ENCODE data around the gene KRT16. TPM values are rescaled to one million over a fixed set of nuclear protein-coding genes. Genes with fewer than 3 reads are reported as not detected.
A peak's percentile ranks its signal among the peaks of the same experiment; 100 is the strongest.
"Not testable (repeated sequence)": the region's sequence is repeated elsewhere in the genome, so short reads cannot be mapped to it uniquely, and the experiment has no call there.

Gene KRT16
- total RNA-seq (2013), result not detected
- polyA plus RNA-seq (not detected), polyA minus RNA-seq (not detected in 2 replicates), total RNA-seq (0 to 0.45 (median 0) reads per million in 11 experiments)

DNA sequence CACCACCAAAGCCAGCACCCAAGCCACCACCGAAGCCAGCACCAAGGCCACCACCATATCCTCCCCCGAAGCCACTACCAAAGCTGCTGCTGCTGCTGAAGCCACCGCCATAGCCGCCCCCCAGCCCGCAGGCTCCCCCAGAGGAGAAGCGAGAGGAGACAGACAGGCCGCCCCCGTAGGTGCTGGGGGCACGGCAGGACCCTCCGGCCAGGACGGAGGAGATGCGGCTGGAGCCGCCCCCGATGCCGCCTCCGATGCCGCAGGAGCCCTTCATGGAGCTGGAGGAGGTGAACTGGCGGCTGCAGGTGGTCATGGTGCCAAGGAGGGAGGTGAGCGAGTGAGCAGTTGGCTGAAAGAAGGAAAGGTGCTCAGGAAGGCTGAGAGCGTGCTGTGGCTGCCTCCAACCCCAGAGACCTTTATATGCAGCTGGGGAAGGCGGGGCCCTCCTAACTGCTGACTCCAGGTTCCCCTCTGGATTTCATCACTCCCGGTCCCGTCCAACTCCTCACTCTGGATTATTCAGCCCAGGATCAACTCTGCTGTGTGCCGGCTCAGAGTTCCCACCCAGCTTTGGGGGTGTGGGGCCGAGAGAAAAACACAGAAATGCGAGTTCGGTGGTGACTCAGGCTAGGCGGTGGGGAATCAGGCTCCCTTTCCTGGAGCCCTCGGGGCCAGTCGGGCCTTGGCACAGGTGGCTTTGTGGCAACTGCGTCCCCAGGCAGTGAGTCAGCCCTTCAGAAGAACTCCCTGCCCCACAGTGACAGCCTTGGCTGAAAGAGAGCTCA, at the start of gene KRT16:
TSS of gene KRT16 (minus strand) at position 392 of the 785 bp plus-strand sequence. CDS start at position 313, 79 bp downstream.
- H3K27me3 ChIP-seq (ENCODE audit: control insufficient read depth in 2 of 2, insufficient read depth in 2 of 2, low read length in 2 of 2); H3K4me3 ChIP-seq (replicated peaks in 1 of 3; ENCODE audit: low read depth in 2 of 3, low read length in 3 of 3); H3K9ac ChIP-seq (ENCODE audit: insufficient read depth, low read length, poor library complexity, severe bottlenecking); H3K79me2 ChIP-seq (ENCODE audit: insufficient read depth, low read length); H3K4me1 Mint-ChIP-seq; H2AFZ ChIP-seq (ENCODE audit: insufficient read depth, low read depth, low read length, poor library complexity, severe bottlenecking); H3K27ac ChIP-seq (ENCODE audit: low read depth in 1 of 2, low read length in 2 of 2); H3K36me3 Mint-ChIP-seq; H3K4me2 ChIP-seq (replicated peaks; ENCODE audit: extremely low read depth, low read length, poor library complexity, severe bottlenecking); intact Hi-C loops (cut with micrococcal nuclease); H4K20me1 ChIP-seq (ENCODE audit: insufficient read depth, low read length); DNase-seq; H3K9me3 Mint-ChIP-seq; H3K9me3 ChIP-seq (replicated peaks in 1 of 2; ENCODE audit: control insufficient read depth in 1 of 2, insufficient read depth in 1 of 2, low read length in 2 of 2); H3K4me1 ChIP-seq (ENCODE audit: control insufficient read depth in 1 of 2, insufficient read depth in 2 of 2, low read length in 2 of 2); H3K36me3 ChIP-seq (replicated peaks in 1 of 2; ENCODE audit: control insufficient read depth in 1 of 2, insufficient read depth in 2 of 2, low read length in 2 of 2); H3K4me3 Mint-ChIP-seq; H3K27me3 Mint-ChIP-seq (ENCODE audit: low read depth in 3 of 3): not testable (repeated sequence)
- 64% methylated on average over 22 of the region's 31 CpGs for WGBS (ENCODE audit: insufficient coverage)
- H3K27ac Mint-ChIP-seq, result peak within 1 kb of the TSS in 1 of 7 donors; percentile 33

DNA sequence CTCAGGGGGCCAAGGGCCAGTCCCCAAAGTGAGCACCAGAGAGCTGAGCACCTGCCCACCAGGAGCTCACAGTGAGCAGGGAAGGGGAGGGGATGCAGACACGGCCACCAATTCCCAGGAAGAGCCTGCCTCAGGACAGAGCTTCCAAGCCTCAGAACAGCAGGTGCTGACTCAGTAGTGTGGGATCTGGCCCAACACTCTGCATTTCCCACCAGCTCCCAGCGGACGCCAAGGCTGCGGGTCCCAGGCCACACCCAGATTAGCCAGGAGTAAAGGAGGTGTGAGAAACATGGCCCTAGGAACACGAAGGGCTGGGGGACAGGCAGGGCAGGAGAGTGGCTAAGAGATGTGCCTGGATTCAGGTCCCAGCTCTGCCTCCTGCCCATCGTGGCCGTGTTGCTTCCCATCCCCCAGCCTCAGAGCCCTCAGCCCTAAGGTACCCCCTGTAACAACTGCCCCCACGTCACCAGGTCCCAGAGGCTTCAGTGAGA, 47.7 kb upstream of the KRT16 start:
- no peak overlapping the region for H3K4me3 Mint-ChIP-seq
- H3K27ac Mint-ChIP-seq, result no peak overlapping the region
- no peak overlapping the region for H3K4me2 ChIP-seq (replicated peaks; ENCODE audit: extremely low read depth, low read length, poor library complexity, severe bottlenecking)
- H3K36me3 Mint-ChIP-seq, result no peaks in the 10 kb centered on the region
- DNase-seq, result no peak
- intact Hi-C loops (cut with micrococcal nuclease), result loop anchor here (5.0 to 10.0 kb wide), 4 partner anchors 113 to 755 kb away; no protein-coding TSS in a partner anchor
- no peaks in the 10 kb centered on the region for H4K20me1 ChIP-seq (ENCODE audit: insufficient read depth, low read length)
- H2AFZ ChIP-seq (ENCODE audit: insufficient read depth, low read depth, low read length, poor library complexity, severe bottlenecking), result no peak overlapping the region
- no peaks in the 10 kb centered on the region for H3K36me3 ChIP-seq (replicated peaks in 1 of 2; ENCODE audit: control insufficient read depth in 1 of 2, insufficient read depth in 2 of 2, low read length in 2 of 2)
- H3K4me1 ChIP-seq (ENCODE audit: control insufficient read depth in 1 of 2, insufficient read depth in 2 of 2, low read length in 2 of 2), result no peaks in the 10 kb centered on the region
- no peaks in the 10 kb centered on the region for H3K79me2 ChIP-seq (ENCODE audit: insufficient read depth, low read length)
- H3K9me3 ChIP-seq (replicated peaks in 1 of 2; ENCODE audit: control insufficient read depth in 1 of 2, insufficient read depth in 1 of 2, low read length in 2 of 2), result no peaks in the 10 kb centered on the region
- H3K27ac ChIP-seq (ENCODE audit: low read depth in 1 of 2, low read length in 2 of 2), result no peak overlapping the region
- H3K9me3 Mint-ChIP-seq, result peaks cover 0 to 2% (median 0%) of the 10 kb centered on the region in 7 donors
- TF ChIP-seq, protein P1, sequence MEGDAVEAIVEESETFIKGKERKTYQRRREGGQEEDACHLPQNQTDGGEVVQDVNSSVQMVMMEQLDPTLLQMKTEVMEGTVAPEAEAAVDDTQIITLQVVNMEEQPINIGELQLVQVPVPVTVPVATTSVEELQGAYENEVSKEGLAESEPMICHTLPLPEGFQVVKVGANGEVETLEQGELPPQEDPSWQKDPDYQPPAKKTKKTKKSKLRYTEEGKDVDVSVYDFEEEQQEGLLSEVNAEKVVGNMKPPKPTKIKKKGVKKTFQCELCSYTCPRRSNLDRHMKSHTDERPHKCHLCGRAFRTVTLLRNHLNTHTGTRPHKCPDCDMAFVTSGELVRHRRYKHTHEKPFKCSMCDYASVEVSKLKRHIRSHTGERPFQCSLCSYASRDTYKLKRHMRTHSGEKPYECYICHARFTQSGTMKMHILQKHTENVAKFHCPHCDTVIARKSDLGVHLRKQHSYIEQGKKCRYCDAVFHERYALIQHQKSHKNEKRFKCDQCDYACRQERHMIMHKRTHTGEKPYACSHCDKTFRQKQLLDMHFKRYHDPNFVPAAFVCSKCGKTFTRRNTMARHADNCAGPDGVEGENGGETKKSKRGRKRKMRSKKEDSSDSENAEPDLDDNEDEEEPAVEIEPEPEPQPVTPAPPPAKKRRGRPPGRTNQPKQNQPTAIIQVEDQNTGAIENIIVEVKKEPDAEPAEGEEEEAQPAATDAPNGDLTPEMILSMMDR (IDR thresholded peaks at IDR 0.05), result no peak
- peaks cover 15 to 16% (median 15%) of the 10 kb centered on the region in 3 donors for H3K27me3 Mint-ChIP-seq (ENCODE audit: low read depth in 3 of 3)
- WGBS (ENCODE audit: insufficient coverage), result 93% methylated on average over 3 of the region's 8 CpGs
- no peak overlapping the region for H3K9ac ChIP-seq (ENCODE audit: insufficient read depth, low read length, poor library complexity, severe bottlenecking)
- H3K4me3 ChIP-seq (replicated peaks in 1 of 3; ENCODE audit: low read depth in 2 of 3, low read length in 3 of 3), result no peak overlapping the region
- H3K27me3 ChIP-seq (ENCODE audit: control insufficient read depth in 2 of 2, insufficient read depth in 2 of 2, low read length in 2 of 2), result no peaks in the 10 kb centered on the region
- peaks cover 2% of the 10 kb centered on the region for H3K4me1 Mint-ChIP-seq

All from CD14-positive monocyte (primary cell).